Activated CD8-positive, alpha-beta memory T cell treated with anti-CD3 and anti-CD28 coated beads for 48 hours (primary cell): ENCODE results near the gene TMEM108.

ENCODE experiments used
- DNase-seq, 3 experiments: peaks; one replicate each; pipeline ENCODE4 v3.0.0-alpha.2; 2020; ENCODE audit warnings: low read depth in 2 of 3, low spot score in 2 of 3

The TMEM108 gene

DNA sequence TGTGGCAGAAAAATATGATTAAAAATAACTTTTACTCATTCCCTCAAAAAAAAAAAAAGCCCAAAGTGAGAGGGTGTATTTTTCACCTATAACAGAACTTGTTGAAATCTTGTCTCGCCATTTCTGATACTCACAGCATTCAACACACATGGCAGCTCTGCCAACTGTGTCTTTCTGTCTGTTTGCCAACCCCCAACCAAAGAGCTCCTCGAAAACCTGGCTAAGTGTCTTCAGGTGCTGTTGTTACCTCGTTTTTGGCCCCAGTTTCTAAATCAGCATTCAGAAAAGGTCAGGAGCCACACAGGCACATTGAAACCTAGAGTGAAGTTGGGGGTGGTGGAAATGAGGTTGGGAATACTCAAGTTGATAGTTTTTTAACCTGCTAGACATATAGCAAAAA is 123.5 kb downstream of the TMEM108 start:
- no peak for DNase-seq

DNA sequence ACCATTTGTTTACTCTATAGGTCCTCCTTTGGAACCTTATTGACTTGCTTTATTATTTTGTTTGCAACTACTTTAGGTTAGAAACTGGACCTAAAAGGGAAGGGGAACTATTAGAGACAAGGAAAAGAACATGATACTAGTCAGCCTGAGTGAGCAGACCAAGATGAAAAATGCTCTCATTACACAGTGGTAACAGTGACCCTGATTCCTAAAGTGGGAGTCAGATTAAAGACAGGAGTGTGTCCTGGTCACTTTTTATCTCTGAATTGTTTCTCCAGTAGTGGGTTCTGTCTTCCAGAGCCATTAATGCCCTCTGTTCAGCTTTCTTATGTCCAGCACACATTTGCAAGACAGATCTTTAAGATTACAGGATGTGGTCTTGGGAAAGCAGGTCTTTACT is 124.1 kb downstream of the TMEM108 start:
- no peak for DNase-seq

DNA sequence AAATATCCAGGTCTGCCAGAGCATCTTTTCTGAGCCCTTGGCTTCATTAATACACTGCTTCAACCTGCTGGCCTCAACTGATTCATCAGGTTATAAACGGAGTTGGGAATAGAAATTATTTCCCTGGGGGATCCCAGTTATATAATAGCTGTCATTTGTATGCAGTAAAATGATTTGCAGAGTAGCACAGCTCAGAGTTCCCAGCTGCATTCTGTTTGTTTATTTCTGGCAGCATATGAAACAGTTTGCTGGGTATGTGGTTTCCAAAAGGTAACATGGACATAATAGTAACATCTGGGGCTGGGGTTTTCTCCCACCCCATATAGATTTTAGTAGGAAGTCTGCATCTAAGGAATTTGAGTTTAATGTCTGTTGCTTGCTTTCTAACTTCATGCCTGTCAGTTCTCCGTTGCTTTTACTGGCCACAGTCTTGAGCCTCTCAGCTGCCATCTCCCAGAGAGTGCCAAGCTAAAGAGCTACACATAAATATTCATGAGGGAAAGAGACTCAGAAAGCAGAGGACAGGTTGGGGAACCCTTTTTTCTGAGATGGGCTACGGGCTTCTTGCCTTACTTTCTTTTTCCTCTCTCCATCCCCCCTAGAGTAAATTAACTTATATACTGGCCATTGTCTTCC is 124.6 kb downstream of the TMEM108 start:
- no peak for DNase-seq

DNA sequence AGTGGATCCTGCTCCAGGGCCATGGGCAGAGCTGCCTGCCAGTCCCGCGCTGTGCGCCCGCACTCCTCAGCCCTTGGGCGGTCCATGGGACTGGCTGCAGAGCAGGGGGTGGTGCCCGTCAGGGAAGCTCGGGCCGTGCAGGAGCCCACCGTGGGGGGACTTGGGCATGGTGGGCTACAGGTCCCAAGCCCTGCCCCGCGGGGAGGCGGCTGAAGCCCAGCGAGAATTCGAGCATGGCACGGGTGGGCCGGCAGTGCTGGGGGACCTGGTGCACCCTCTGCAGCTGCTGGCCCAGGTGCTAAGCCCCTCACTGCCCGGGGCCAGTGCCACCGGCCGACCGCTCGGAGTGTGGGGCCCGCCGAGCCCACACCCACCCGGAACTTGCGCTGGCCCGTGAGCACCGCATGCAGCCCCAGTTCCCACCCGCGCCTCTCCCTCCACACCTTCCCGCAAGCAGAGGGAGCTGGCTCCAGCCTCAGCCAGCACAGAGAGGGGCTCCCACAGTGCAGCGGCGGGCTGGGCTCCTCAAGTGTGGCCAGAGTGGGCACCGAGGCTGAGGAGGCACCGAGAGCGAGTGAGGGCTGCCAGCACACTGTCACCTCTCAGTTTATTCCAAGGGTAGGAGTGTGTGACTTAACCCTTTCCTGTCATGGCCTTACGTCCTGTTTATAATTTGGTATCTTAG is 129.3 kb downstream of the TMEM108 start:
- DNase-seq, result no peak

DNA sequence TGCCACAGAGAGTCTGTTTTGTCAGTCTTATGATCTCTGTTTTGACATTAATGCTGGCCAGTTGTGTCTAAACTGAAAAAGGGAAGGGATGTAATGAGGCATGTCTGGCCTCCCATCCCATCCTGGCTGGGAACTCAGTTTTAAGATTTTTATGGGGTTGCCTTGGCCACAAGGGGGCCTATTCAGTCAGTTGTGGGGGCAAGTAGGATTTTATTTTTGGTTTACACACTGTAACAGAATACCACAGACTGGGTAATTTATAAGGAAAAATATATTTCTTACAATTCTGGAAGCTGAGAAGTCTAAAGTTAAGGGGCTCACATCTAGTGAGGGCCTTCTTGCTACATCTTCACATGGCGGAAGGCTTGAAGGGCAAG is 129.8 kb downstream of the TMEM108 start:
- DNase-seq, result no peak

DNA sequence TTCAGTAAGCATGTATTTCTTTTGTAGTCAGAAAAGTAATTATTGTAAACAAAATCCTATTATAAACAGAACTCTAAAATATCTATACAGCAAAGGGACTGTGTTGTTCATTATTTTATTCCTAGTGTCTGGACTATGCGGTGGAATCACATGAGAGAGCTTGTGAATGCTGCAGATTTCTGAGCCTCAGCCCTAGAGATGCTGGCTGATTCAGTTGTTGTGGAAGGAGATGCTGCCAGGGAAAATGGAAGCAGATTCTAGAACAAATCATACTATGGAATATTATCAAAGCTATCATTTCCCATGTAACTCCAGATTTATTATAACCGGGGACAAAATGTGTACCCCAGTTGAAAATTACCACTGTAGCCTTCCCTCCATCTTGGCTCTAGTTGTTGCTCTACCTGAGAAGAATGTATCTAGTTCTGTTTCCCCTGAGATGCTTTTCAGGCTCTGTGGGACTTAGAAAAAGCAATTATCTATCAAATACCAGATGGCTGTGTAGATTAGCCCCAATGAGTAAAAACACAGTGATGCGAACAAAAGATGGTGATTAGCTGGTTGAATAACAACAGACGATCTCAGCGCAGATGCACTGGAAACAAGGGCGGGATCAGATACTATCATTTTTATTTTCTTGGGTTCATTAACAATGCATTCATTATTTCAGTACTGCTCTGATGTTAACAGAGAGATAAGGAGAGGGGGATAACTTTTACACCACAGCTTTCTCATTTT is 131.3 kb downstream of the TMEM108 start:
- no peak for DNase-seq

DNA sequence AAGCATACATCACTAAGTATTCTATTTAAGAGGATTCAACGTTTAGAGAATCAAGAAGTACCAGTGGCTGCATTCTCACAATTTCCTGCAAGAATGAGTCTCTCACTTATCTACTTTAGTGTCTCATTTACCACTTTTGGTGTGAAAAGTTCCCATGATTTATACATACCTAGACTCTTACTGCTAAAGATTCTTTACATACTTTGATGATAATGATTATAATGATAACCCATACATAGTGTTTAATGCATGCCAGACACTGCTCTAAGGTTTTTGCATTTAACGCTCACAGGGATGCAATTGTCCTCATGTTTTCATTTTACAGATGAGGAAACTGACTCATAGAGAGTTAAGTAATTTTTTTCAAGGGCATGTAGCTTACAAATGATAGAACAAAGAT is 133.6 kb downstream of the TMEM108 start:
- DNase-seq, result no peak

DNA sequence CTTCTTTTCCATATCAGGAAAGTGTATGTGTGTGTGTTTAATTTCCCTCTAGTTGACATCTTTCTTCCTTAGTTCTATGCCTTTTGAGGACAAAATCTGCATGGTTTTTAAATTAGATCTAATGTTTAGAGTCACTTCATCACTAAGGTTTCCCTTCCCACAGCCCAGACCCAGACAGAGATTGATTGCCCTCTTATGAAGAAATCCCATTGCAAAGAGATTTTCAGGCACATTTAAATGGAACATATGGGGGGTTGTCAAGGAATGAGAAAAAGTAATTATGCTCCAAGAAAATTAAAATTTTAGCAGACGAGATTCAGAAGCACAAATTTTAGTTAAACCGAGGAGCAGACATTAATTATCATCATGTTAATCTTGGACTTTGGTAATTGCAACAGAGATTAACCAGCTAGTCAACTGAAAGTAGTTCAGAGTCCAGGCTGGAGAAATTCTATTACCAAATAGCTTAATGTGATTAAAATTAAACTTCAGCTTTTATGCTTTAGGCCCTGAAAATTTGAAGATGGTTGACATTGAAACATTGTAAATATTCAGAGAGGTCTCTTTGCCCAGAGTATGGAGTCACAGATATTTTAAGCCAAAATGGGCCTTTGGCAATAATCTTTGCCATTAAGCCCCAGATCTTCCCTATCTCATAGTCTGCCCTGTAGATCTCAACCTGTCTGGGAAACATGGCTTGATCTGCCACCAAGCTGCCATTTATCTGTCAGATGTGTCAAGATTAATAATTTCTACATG is 143.4 kb downstream of the TMEM108 start:
- DNase-seq, result no peak

DNA sequence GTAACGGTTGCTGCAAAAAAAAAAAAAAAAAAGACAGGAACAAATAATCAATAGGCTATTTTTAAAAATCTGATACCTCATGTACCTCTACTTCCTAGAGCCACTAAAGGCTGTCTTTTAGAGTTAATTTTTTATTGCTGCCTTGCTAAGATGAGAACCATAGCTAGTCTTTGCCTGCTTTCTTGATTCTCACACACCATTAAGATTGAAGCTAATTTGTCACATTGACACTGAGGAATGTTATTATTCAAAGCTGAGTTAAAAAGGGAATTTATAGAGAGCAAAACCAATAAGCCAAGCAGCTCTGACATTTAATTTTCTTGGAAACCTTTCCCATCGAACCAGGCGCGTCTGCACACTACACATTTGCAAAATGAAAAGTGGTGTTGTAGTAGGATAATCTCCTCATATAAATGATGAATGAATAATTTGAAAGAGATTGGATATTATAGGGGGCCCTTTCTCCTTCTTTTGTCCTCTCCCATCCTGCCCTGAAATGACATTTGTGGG is 149.7 kb downstream of the TMEM108 start:
- DNase-seq, result no peak

DNA sequence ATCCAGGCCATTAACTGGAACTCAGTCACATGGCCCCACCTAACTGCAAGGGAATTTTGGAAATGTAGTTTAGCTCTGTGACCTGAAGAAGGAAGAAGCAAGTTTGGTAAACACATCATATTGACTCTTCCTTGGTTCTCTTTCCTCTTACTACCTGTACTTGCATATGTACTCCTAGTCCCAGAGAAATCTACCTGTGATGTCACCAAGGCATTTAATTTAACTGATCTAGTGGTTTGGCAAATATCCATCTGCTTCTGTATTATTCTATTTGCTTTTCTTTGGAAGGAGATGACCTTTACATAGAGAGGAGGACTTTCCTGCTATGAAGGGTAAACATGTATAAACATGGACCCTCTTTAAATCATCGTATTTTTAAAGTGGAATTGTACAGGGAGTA is 150.8 kb downstream of the TMEM108 start:
- no peak for DNase-seq

DNA sequence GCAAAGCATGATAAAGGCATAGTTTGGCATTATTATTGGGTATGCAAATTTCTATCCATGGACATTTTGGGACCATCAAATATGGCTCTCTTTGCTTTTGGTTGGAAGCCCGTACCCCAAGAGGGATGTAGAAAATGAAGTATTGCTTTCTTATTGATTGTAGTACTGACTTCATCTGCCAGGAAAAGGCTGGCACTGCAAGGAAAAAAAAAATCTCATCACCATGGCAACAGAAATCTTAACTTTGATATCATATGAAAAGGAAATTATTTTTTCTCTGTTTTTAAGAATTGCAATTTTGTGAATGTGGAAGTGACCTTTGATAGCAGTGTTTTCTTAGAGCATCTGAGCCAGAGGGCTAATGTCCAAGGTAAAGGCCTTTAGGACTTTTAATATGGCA is 151.7 kb downstream of the TMEM108 start:
- no peak for DNase-seq

DNA sequence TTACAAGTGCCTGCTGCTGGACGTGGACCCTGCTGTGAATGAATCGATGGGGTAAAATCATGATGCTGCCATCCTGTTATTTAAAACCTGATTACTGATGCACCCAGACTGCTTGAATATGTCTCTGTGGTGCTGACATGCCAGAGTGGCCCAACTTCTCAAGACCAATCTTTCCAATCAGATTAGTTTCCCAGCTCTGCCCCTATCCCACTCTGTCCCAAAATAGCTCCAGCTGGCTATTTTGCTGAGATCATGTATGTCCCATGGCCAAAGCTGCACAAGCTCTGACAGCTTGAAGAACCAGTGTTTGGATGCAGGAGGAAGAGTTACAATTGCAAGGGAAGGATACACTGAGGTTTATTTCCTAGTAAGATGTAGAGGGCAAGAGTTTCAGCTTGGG is 153.6 kb downstream of the TMEM108 start:
- DNase-seq, result no peak

DNA sequence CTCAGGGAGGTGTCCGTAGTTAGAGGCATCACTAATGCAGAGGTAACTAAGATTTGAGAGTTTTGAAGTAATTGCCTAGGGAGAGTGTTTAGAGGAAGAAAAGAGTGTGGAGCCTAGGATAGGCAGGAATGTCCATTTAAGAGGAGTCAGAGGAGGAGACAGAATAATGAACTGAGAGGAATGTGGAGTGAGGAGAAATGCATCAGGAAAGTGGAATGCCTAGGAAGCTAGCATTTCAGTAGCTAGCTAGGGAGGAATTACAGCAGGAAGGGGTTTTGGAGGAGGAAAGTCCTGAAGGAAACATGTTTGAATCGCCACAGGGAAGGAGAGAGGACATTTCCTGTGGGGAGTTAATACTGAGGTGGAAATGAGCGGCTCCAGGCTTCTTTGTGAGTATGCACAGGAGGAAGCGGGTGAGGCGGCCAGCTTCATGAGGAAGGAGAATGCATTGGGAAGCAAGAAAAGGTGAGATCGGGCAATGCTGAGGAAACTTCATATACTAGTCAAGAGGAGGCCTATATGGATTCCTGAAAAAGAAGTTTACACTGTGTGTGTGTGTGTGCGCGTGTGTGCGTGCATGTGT is 154.3 kb downstream of the TMEM108 start:
- DNase-seq, result no peak

DNA sequence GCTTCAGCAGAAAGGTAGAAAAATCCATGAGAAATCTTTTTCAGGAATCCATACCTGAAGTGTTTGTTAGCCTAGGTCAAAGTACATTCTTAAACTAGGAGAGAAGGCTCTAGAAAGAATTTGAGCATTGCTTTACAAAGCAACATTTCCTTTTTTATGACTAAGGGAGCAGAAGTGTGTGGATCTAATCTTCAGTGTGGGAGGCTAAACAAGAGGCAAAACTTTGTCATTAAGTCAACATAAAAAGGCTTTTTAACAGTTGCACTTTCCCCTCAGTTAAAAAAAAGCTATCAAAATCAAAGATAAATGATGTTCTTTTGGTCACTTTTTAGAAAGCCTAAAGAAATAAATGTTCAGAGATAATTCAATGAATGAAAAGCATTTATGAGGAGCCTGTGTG is 154.8 kb downstream of the TMEM108 start:
- no peak for DNase-seq

DNA sequence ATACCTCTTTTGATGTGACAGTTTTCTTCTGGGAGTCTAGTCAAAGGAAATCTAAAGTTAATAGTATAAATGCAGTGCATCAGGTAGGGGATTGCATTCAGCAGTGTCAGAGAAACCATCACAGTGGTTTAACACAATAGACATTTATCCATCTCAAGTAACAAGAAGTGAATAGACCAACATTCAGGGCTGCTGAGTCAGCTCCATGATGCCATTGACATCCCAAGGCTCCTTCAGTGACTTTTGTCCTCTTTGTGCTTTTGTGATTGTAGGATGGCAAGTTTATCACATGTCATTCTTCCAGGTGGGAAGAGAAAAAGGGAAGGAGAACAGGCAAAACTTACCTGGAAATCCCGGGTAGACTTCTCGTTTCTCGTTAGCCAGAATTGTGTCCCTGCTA is 158.3 kb downstream of the TMEM108 start:
- no peak for DNase-seq

DNA sequence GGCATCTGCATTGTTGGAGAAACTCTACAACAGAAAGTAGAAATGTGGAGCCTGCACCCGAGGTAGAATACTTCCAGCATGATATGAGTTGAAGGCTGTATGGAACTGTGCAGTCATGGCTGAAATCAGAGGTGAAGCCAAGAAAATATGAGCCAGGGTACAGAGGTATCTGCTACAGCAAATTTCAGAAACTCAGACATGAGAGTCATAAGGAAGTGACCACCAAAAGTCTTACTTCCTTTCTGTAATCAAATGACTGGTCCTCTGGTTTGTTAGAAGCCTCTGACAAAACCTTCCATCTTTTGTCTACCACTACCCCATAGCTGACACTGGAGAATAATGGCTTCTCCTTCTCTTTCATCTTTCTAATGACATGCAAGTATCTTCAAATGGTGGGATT is 159.4 kb downstream of the TMEM108 start:
- no peak for DNase-seq

DNA sequence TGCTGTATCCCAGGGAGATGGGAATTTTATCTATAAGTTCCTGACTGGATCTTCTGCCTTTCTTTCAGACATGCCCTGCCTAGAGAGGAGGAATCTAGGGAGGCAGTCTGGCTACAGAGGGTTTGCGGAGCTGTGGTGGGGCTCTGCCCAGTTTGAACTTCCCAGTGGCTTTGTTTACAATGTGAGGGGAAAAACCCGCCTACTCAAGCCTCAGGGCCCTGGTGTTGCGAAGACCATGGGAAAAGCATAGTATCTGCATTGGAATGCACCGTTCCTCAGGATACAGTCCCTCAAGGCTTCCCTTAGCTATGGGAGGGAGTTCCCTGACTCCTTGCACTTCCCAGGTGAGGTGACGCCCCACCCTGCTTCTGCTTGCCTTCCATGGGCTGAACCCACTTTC is 168.7 kb downstream of the TMEM108 start:
- DNase-seq, result no peak

DNA sequence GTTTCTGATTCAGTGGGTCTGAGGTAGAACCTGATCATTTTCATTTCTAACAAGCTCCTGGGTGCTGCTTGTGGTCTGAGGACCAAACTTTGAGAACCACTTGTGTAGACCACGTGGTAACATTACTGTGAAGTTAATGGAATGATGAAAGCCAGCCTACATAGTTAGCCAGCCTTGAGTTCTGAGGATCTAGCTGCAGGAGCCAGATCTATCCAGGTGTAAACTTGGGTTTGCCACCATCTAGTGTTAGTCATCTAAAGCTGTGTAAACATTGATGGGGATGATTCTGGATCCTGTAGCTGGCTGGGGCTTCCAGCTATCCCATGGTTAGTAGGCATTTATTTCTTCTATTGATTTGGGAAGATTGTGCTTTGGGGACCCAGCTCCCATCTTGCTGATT is 170.0 kb downstream of the TMEM108 start:
- no peak for DNase-seq

DNA sequence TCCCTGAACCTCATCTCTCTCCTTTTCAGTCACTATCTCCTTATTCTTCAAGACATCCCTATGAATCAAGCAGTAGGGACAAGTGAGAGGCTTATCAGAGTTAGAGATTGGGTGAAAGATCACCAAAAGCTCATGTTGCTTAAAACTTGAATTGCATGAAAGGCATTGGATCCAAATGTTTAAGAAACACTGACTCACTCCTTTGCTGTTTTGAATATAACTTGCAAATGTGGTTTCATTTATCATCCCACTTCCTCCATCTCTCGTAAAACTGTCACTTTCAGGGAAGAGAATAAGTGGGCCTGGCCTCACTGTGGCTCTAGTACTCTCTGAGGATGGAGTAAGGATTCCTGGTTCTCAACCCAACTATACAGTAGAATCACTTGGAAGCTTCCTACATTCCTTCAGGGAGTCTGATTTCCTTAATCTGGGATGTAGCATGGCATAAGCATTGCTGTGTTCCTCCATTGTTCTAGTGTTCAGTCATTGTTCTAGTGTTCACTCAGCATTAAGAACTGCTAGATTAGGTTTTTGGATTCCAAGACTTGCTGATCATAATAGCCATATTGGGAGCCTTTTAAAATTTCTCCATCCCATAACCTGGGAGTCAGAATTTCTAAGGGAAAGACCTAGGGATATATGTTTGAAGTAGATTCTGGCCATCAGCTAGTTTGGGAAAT is 171.8 kb downstream of the TMEM108 start:
- DNase-seq, result no peak

DNA sequence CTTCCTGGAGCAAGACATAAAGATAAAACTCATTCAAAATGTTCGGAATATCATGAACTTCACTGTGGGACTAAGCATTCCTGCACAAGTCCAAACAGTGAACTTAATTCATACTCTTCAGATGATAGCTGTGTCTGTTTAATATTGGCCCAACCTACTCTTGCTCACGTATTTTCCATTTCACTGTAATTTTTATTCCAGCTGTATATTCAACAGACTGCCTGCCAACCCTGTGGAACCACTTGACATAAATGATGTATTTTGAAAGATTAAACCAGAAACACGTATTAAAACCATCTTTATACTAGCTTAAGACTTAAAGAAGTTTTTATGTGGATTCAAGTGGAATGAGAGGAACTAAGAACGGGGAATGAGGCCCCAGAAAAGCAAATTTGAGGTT is 172.5 kb downstream of the TMEM108 start:
- DNase-seq, result no peak

DNA sequence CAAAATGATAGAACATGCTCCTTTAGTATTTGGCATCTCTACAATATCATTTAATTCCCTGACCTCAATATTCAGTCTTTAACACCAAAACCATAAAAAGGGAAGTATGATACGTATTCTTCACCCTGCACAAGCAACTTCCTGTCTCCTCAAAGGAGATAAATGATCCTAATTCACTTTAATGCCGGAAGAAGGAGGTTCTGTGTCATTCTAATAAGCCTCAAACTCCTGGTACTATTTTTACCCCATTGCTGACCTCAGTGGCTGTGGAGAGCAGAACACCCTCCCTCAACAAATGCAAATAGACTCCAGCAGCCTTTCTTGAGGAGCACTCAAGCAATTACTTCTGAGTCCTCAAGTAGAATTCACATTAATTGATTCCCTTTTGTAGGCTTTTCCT is 173.3 kb downstream of the TMEM108 start:
- DNase-seq, result no peak
